ENCODE results near the gene HSPB9. TPM values are rescaled to one million over a fixed set of nuclear protein-coding genes. Genes with fewer than 3 reads are reported as not detected.
A peak's percentile ranks its signal among the peaks of the same experiment; 100 is the strongest.

The HSPB9 gene
- total RNA-seq, 1 experiment from 2014 or later: 0.15 TPM

GRCh38 chr17:42135151-42135550 lies 12.5 kb downstream of the HSPB9 start:
- no peak overlapping the region for H4K5ac ChIP-seq (ENCODE audit: insufficient read length, low read depth, low read length)
- H2AFZ ChIP-seq (ENCODE audit: low read length): no peak overlapping the region
- no peaks in the 10 kb centered on the region for H3K23me2 ChIP-seq (ENCODE audit: insufficient read length, low read depth, low read length, poor library complexity, severe bottlenecking)
- H2BK20ac ChIP-seq (ENCODE audit: low read depth, low read length, poor library complexity, severe bottlenecking): no peak overlapping the region
- H2BK15ac ChIP-seq (ENCODE audit: low read depth, low read length): no peak overlapping the region
- H2BK5ac ChIP-seq (ENCODE audit: insufficient read length, low read length): no peak overlapping the region
- no peak overlapping the region for H3K27ac ChIP-seq (ENCODE audit: insufficient read length, low read depth, low read length)
- no peak overlapping the region for H2AK5ac ChIP-seq (ENCODE audit: insufficient read length, low read length)
- H4K8ac ChIP-seq (replicated peaks; ENCODE audit: insufficient read length, low read depth, low read length): no peak overlapping the region
- no peak overlapping the region for H3K9ac ChIP-seq (ENCODE audit: extremely low read depth, insufficient read length, low read length)
- no peak overlapping the region for H3K4me2 ChIP-seq (ENCODE audit: insufficient read depth, insufficient read length, low read length)
- Mint-ChIP-seq H3K27me3 (ENCODE audit: low read depth) (no peaks in the 10 kb centered on the region), H3K4me3 (no peak overlapping the region), H3K36me3 (ENCODE audit: insufficient read depth in 1 of 3, low read depth in 3 of 3) (peaks cover 4 to 21% (median 6%) of the 10 kb centered on the region in 3 experiments; a peak in 5 of 7 replicates), H3K9me3 (no peaks in the 10 kb centered on the region), H3K27ac (peak overlapping the region in 2 of 3 experiments; percentile 60 to 90; a peak in 2 of 7 replicates), H3K4me1 (peaks cover 33 to 42% of the 10 kb centered on the region in 2 experiments)
- WGBS (ENCODE audit: extremely low coverage, insufficient read length, low lambda C conversion rate): no CpG with 5 or more reads among the region's 6 CpGs
- TF ChIP-seq CTCF (conservative IDR thresholded peaks at IDR 0.05): no peak
- no peak overlapping the region for H3K56ac ChIP-seq (ENCODE audit: insufficient read length, low read depth, low read length)
- H4K20me1 ChIP-seq (ENCODE audit: control insufficient read depth, insufficient read depth, insufficient read length): no peaks in the 10 kb centered on the region
- H3K9me3 ChIP-seq (ENCODE audit: control insufficient read depth, low read depth, low read length): no peaks in the 10 kb centered on the region
- no peak overlapping the region for H2BK12ac ChIP-seq (ENCODE audit: insufficient read length, low read depth, low read length)
- H4K91ac ChIP-seq (ENCODE audit: insufficient read length, low read depth, low read length): no peak overlapping the region
- H3K79me2 ChIP-seq (ENCODE audit: insufficient read depth, low read length): peaks cover 2% of the 10 kb centered on the region; the same call in 1 of the 2 replicates
- no peak overlapping the region for H2BK120ac ChIP-seq (ENCODE audit: low read depth, low read length, poor library complexity, severe bottlenecking)
- peaks cover 5% of the 10 kb centered on the region; the same call in 1 of the 2 replicates for H3K4me1 ChIP-seq (ENCODE audit: insufficient read depth, low read length)
- no peak overlapping the region for H3K23ac ChIP-seq (ENCODE audit: insufficient read length, low read depth, low read length)
- no peak for DNase-seq
- peaks cover 9% of the 10 kb centered on the region for H3K79me1 ChIP-seq (ENCODE audit: insufficient read depth, low read depth, low read length, poor library complexity, severe bottlenecking)
- no peak overlapping the region for H3T11ph ChIP-seq (ENCODE audit: low read length)
- H3K4ac ChIP-seq (ENCODE audit: low read depth, low read length): no peak overlapping the region
- H3K14ac ChIP-seq (ENCODE audit: insufficient read depth, low read length): no peak overlapping the region
- H3K18ac ChIP-seq (ENCODE audit: insufficient read length, low read depth, low read length): no peak overlapping the region
- H3K27me3 ChIP-seq (ENCODE audit: insufficient read depth, low read length): no peaks in the 10 kb centered on the region
